H9 (cell line): ENCODE results near the gene ZNF587. TPM values are rescaled to one million over a fixed set of nuclear protein-coding genes. Genes with fewer than 3 reads are reported as not detected.
A peak's percentile ranks its signal among the peaks of the same experiment; 100 is the strongest.

Source experiments
- DNase-seq: peaks from one replicate; pipeline ENCODE4 v3.0.0-alpha.2; 2017
- H2AFZ ChIP-seq: one replicate; pipeline ENCODE4 v1.6.1; 2013; ENCODE audit warnings: mild to moderate bottlenecking, low read length, control low read depth, moderate library complexity
- H2AK5ac ChIP-seq: 2 replicates; pipeline ENCODE4 v1.6.1; 2013; ENCODE audit warnings: low read length, control low read depth, mixed read lengths; ENCODE audit not compliant: insufficient read length
- H2BK120ac ChIP-seq: one replicate; pipeline ENCODE4 v1.6.1; 2013; ENCODE audit warnings: low read depth, mild to moderate bottlenecking, low read length, control low read depth, inconsistent platforms; ENCODE audit not compliant: poor library complexity, severe bottlenecking
- H2BK12ac ChIP-seq: 2 replicates; pipeline ENCODE4 v1.6.1; 2013; ENCODE audit warnings: low read length, control low read depth, mixed read lengths, low read depth; ENCODE audit not compliant: insufficient read length
- H2BK15ac ChIP-seq: 2 replicates; pipeline ENCODE4 v1.6.1; 2013; ENCODE audit warnings: low read depth, low read length, control low read depth
- H2BK20ac ChIP-seq: one replicate; pipeline ENCODE4 v1.6.1; 2013; ENCODE audit warnings: low read depth, mild to moderate bottlenecking, low read length, control low read depth, inconsistent platforms; ENCODE audit not compliant: poor library complexity, severe bottlenecking
- H2BK5ac ChIP-seq: 2 replicates; pipeline ENCODE4 v1.6.1; 2013; ENCODE audit warnings: low read length, control low read depth, mixed read lengths; ENCODE audit not compliant: insufficient read length
- H3K14ac ChIP-seq: 2 replicates; pipeline ENCODE4 v1.6.1; 2013; ENCODE audit warnings: low read length, control low read depth; ENCODE audit not compliant: insufficient read depth
- H3K18ac ChIP-seq: 2 replicates; pipeline ENCODE4 v1.6.1; 2013; ENCODE audit warnings: low read depth, mild to moderate bottlenecking, mixed read lengths, low read length, control low read depth; ENCODE audit not compliant: insufficient read length
- H3K23ac ChIP-seq: 2 replicates; pipeline ENCODE4 v1.6.1; 2013; ENCODE audit warnings: low read length, control low read depth, mixed read lengths, low read depth; ENCODE audit not compliant: insufficient read length
- H3K23me2 ChIP-seq: 2 replicates; pipeline ENCODE4 v1.6.1; 2013; ENCODE audit warnings: low read depth, mild to moderate bottlenecking, mixed read lengths, low read length, control low read depth; ENCODE audit not compliant: insufficient read length, poor library complexity, severe bottlenecking
- H3K27ac ChIP-seq: 2 replicates; pipeline ENCODE4 v1.5.1; 2013; ENCODE audit warnings: low read length, control low read depth, mixed read lengths, low read depth; ENCODE audit not compliant: insufficient read length
- H3K27me3 ChIP-seq: 2 replicates; pipeline ENCODE4 v1.6.1; 2013; ENCODE audit warnings: low read length, control low read depth, inconsistent platforms; ENCODE audit not compliant: insufficient read depth
- H3K4ac ChIP-seq: 2 replicates; pipeline ENCODE4 v1.6.1; 2013; ENCODE audit warnings: low read depth, mild to moderate bottlenecking, control low read depth, inconsistent platforms, low read length, moderate library complexity
- H3K4me1 ChIP-seq: 2 replicates; pipeline ENCODE4 v1.6.1; 2013; ENCODE audit warnings: low read length, control low read depth, inconsistent platforms; ENCODE audit not compliant: insufficient read depth
- H3K4me2 ChIP-seq: 2 replicates; pipeline ENCODE4 v1.6.1; 2013; ENCODE audit warnings: low read length, control low read depth, mixed read lengths; ENCODE audit not compliant: insufficient read length, insufficient read depth
- H3K56ac ChIP-seq: 2 replicates; pipeline ENCODE4 v1.6.1; 2013; ENCODE audit warnings: low read depth, mild to moderate bottlenecking, mixed read lengths, low read length, control low read depth; ENCODE audit not compliant: insufficient read length
- H3K79me1 ChIP-seq: 2 replicates; pipeline ENCODE4 v1.6.1; 2013; ENCODE audit warnings: low read depth, mild to moderate bottlenecking, moderate library complexity, low read length, control low read depth, inconsistent platforms; ENCODE audit not compliant: insufficient read depth, poor library complexity, severe bottlenecking
- H3K79me2 ChIP-seq: 2 replicates; pipeline ENCODE4 v1.6.1; 2013; ENCODE audit warnings: low read length, control low read depth, inconsistent platforms; ENCODE audit not compliant: insufficient read depth
- H3K9ac ChIP-seq: 2 replicates; pipeline ENCODE4 v1.6.1; 2013; ENCODE audit warnings: low read length, control low read depth, mixed read lengths; ENCODE audit not compliant: insufficient read length; ENCODE audit errors: extremely low read depth
- H3K9me3 ChIP-seq: one replicate; pipeline ENCODE4 v1.6.1; 2013; ENCODE audit warnings: low read depth, low read length, inconsistent platforms; ENCODE audit not compliant: control insufficient read depth
- H3T11ph ChIP-seq: one replicate; pipeline ENCODE4 v1.6.1; 2013; ENCODE audit warnings: mild to moderate bottlenecking, low read length, control low read depth, inconsistent platforms
- H4K20me1 ChIP-seq: one replicate; pipeline ENCODE4 v1.6.1; 2013; ENCODE audit not compliant: control insufficient read depth, insufficient read length, insufficient read depth
- H4K5ac ChIP-seq: 2 replicates; pipeline ENCODE4 v1.6.1; 2013; ENCODE audit warnings: low read depth, mild to moderate bottlenecking, mixed read lengths, low read length, control low read depth; ENCODE audit not compliant: insufficient read length
- H4K8ac ChIP-seq: replicated peaks from 2 replicates; pipeline ENCODE4 v1.6.1; 2013; ENCODE audit warnings: low read length, control low read depth, mixed read lengths, low read depth; ENCODE audit not compliant: insufficient read length
- H4K91ac ChIP-seq: 2 replicates; pipeline ENCODE4 v1.6.1; 2013; ENCODE audit warnings: low read depth, mild to moderate bottlenecking, moderate library complexity, mixed read lengths, low read length, control low read depth; ENCODE audit not compliant: insufficient read length
- H3K27ac Mint-ChIP-seq, 3 experiments: 2 replicates in 2 of 3; 3 replicates in 1 of 3; pipeline ENCODE4 v1.8.0; 2020 to 2021; ENCODE audit warnings: mixed read lengths in 3 of 3, mild to moderate bottlenecking in 1 of 3, moderate library complexity in 1 of 3
- H3K27me3 Mint-ChIP-seq: 2 replicates; pipeline ENCODE4 v1.8.0; 2021; ENCODE audit warnings: low read depth, mild to moderate bottlenecking, moderate library complexity, mixed read lengths
- H3K36me3 Mint-ChIP-seq, 3 experiments: 2 replicates in 2 of 3; 3 replicates in 1 of 3; pipeline ENCODE4 v1.8.0; 2020 to 2021; ENCODE audit warnings: low read depth in 3 of 3, mixed read lengths in 3 of 3; ENCODE audit not compliant: insufficient read depth in 1 of 3
- H3K4me1 Mint-ChIP-seq, 2 experiments: 2 replicates each; pipeline ENCODE4 v1.8.0; 2020; ENCODE audit warnings: mixed read lengths in 2 of 2
- H3K4me3 Mint-ChIP-seq, 2 experiments: 2 replicates in 1 of 2; 3 replicates in 1 of 2; pipeline ENCODE4 v1.8.0; 2020 to 2021; ENCODE audit warnings: mild to moderate bottlenecking in 2 of 2, mixed read lengths in 2 of 2, moderate library complexity in 1 of 2
- H3K9me3 Mint-ChIP-seq, 2 experiments: 2 replicates in 1 of 2; 3 replicates in 1 of 2; pipeline ENCODE4 v1.8.0; 2020; ENCODE audit warnings: mild to moderate bottlenecking in 2 of 2, mixed read lengths in 2 of 2, moderate library complexity in 1 of 2
- WGBS: extraction: QIAGEN DNeasy Blood & Tissue Kit; methylation state at CpG from one replicate; pipeline ENCODE4 v1.1.7; 2013; ENCODE audit warnings: missing lambda C conversion rate, low lambda C conversion rate, mixed read lengths; ENCODE audit not compliant: insufficient read length; ENCODE audit errors: extremely low coverage; 5-methylcytosine and 5-hydroxymethylcytosine counted together
- total RNA-seq: library from RNA; stranded (reverse); gene quantifications from 2 replicates; pipeline ENCODE4 v1.2.1, GENCODE V29; 2021
- TF ChIP-seq, protein P1 (sequence below): fragments of 200-600 bp; sonication (generic); conservative IDR thresholded peaks from 3 replicates; pipeline ENCODE4 v1.8.0; 2021; ENCODE audit warnings: antibody characterized with exemption, mild to moderate bottlenecking

Gene ZNF587
- total RNA-seq, 1 experiment from 2014 or later = 40.0 TPM

DNA sequence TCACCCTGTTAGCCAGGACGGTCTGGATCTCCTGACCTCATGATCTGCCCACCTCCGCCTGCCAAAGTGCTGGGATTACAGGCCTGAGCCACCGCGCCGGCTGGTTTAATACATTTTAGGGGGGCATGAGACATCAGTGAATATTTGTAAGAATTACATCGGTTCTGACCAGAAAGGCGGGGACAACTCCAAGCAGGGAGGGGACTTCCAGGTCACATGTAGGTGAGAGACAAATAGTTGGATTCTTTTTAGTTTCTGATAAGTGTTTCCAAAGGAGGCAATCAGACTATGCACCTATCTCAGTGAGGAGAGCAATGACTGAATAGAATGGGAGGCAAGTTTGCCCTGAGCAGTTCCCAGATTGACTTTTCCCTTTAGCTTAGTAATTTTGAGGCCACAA, 31.3 kb upstream of the ZNF587 start:
- no peak overlapping the region for H2AFZ ChIP-seq
- H3K27ac Mint-ChIP-seq = peak overlapping the region; percentile 59 to 81 (median 66); a peak in 5 of 7 replicates

More for the DNA sequence above, 31.3 kb upstream of the ZNF587 start:
- Histone ChIP-seq H3K23ac (no peak overlapping the region), H3K9ac (no peak overlapping the region), H3K56ac (no peak overlapping the region), H3K27me3 (no peaks in the 10 kb centered on the region), H3K23me2 (peaks cover 14% of the 10 kb centered on the region), H2BK5ac (no peak overlapping the region), H4K8ac (no peak overlapping the region), H3K4ac (no peak overlapping the region), H3K18ac (no peak overlapping the region), H3T11ph (no peak overlapping the region), H2BK20ac (no peak overlapping the region), H3K79me1 (no peaks in the 10 kb centered on the region), H3K27ac (no peak overlapping the region), H2AK5ac (no peak overlapping the region), H2BK120ac (no peak overlapping the region), H3K4me2 (no peak overlapping the region), H3K4me1 (no peaks in the 10 kb centered on the region; the same call in 1 of the 2 replicates), H2BK15ac (no peak overlapping the region), H2BK12ac (no peak overlapping the region), H4K5ac (no peak overlapping the region), H4K91ac (no peak overlapping the region), H3K9me3 (no peaks in the 10 kb centered on the region), H3K14ac (no peak overlapping the region), H4K20me1 (no peaks in the 10 kb centered on the region), H3K79me2 (peaks cover 28% of the 10 kb centered on the region; the same call in 1 of the 2 replicates)
- Mint-ChIP-seq H3K36me3 (peaks cover 6 to 34% (median 26%) of the 10 kb centered on the region in 3 experiments), H3K4me3 (peak overlapping the region; percentile 96 to 98), H3K27me3 (no peaks in the 10 kb centered on the region), H3K9me3 (peaks cover 0 to 2% of the 10 kb centered on the region in 2 experiments; a peak in 1 of 5 replicates), H3K4me1 (peaks cover 45 to 47% of the 10 kb centered on the region in 2 experiments)
- DNase-seq = no peak
- TF ChIP-seq, protein P1, sequence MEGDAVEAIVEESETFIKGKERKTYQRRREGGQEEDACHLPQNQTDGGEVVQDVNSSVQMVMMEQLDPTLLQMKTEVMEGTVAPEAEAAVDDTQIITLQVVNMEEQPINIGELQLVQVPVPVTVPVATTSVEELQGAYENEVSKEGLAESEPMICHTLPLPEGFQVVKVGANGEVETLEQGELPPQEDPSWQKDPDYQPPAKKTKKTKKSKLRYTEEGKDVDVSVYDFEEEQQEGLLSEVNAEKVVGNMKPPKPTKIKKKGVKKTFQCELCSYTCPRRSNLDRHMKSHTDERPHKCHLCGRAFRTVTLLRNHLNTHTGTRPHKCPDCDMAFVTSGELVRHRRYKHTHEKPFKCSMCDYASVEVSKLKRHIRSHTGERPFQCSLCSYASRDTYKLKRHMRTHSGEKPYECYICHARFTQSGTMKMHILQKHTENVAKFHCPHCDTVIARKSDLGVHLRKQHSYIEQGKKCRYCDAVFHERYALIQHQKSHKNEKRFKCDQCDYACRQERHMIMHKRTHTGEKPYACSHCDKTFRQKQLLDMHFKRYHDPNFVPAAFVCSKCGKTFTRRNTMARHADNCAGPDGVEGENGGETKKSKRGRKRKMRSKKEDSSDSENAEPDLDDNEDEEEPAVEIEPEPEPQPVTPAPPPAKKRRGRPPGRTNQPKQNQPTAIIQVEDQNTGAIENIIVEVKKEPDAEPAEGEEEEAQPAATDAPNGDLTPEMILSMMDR = no peak
- no CpG with 5 or more reads among the region's 7 CpGs for WGBS
